GM21737 (cell line): ENCODE data around the gene MUC5AC.
"Not testable (repeated sequence)": the region's sequence is repeated elsewhere in the genome, so short reads cannot be mapped to it uniquely, and the experiment has no call there.

ENCODE experiments used
- ATAC-seq: cut with Tn5 transposase; IDR thresholded peaks from one replicate; pipeline ENCODE4 v1.9.1; 2021; ENCODE audit warnings: mild to moderate bottlenecking, moderate library complexity; ENCODE audit not compliant: unreplicated experiment

The MUC5AC gene

DNA sequence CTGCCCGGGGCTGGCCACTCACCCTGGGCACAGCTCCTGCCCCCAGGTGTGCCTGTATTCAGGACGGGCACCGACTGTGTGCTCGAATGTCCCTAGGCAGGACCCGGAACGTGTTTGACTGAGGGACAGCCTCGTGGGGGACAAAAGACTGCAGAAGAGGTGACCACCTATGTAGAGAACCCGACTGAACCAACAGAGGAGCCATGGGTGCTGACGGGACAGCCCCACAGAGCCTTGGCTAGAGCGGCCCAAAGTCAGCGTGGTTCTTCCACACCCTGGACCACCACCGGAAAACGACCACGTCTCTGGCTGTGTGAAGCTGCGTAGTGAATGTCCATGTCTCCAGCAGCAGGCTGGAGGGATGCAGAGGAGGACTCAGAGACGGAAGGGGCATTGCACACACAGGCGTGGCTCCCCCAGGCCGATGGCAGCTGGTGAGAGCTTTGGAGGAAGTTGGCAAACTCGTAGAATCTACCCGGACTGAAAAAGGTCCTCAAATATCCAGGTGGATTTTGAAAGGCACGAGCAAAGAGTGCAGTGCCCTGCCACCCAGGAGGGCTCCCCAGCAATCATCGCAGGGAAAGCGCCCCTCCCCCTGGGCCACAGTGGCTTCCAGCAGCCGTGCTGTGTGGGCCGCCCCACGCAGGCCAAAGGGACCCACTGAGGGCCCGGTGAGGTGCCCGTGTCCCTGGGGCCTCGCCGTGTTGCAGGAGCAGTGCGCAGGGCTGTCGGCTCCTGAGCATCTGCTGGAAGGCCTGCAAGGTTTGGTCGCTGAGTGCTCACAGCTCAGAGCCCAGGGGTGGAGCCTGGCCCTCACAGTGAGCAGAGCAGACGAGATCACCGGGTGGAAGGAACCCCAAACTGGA lies 47.6 kb downstream of the MUC5AC start:
- no peak for ATAC-seq

DNA sequence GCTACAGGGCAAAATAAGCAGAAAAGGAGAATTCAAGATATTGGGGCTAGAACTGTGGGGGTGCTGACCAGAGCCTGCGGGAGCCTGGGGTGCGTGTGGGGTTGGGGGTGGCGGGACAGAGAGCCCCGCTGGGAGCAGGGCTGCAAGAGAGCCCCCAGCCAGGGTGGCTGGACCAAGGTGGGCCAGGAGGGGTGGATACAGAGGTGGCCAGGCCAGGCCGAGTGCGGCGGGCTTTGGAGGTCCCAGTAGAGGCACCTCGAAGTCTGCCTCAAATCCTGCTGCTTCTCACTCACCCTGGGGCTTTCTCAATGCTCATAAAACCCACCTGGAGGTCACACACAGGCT lies 48.2 kb downstream of the MUC5AC start:
- ATAC-seq: no peak

DNA sequence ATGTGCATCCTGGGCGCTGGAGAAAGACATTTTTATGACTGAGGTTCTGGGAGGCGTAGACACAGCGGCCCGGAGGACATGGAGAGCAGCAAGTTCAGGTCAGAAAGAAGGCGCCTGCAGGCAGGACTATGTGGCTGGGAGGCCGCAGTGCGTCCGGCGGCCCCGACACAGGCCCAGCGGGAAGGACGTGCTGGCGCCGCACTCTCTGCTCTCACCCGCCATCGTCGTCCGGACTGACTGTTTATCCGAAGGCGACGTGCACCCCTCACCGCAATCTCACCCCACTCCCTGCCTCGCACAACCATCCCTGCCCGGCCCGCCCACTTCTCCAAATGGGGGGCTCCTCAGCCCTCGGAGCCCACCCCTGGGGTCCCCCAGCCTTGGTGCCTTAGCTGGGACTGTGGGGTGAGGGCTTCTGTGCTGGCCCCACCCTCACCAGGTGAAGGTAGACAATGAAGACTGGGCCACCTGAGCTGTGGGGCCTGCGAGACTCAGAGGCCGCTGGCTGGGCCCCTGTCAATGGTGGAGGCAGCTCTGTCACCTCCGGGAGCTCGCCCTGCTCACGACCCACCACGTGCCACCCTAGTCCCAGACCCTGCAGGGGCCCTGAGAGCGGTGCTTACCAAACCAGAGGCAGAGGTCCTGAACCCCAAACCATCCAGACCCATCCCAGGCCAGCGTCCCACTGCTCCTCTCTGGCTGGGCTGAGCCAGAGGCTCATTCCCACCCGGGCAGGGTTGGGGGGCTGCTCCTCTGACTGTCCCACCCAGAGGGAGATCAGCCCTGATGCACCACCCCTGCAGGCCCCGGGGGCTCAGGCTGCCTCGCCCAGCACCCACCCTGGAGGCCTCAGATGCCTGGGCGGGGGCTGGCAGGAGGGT lies 48.9 kb downstream of the MUC5AC start:
- no peak for ATAC-seq

DNA sequence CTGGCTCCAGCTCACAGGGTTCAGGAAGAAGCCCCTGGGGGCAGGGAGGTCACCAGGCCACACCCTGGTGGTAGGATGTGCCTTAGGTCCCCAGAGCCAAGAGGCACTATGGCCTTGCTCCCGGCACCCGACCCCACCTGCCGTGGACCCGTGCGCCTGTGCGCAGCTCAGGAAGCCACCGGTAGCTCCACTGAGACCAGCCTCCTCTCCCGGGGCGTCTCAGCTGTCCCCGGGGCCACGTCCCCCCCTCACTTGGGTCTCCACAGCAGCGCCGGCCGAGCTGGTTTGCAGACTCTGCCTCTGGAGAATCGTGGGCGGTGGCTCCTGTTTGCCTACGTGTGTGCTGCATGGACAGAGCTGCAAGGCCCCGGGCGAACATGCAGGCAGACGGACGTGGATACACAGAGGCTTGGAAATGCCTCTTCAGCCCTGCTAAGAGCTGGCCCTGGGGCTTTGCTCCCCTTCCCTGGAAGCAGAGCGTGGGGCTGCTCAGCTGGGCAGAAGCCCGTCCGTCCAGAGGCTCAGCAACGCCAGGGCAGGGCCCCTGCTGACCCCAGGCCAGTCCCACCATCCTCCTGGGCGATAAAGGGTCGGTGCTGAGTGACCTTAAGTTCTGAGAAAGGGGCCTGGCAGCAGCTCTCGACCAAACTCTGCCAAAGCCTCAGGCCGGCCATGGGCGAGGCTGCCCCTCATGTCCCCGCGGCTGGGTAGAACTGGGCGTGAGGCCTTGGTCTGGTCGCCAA lies 49.8 kb downstream of the MUC5AC start:
- ATAC-seq: no peak

DNA sequence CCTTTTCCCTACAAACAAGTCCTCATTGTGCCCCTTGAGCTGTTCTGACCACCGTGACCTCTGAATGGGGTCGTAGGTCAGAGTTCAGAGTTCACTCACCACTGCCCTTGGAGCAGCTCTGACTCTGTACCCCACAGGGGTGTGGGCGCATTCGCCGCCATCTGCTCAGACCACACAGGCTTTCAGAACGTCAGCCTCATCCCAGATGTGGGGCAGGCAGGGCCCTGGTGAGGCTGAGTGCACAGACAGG lies 50.3 kb downstream of the MUC5AC start:
- no peak for ATAC-seq

DNA sequence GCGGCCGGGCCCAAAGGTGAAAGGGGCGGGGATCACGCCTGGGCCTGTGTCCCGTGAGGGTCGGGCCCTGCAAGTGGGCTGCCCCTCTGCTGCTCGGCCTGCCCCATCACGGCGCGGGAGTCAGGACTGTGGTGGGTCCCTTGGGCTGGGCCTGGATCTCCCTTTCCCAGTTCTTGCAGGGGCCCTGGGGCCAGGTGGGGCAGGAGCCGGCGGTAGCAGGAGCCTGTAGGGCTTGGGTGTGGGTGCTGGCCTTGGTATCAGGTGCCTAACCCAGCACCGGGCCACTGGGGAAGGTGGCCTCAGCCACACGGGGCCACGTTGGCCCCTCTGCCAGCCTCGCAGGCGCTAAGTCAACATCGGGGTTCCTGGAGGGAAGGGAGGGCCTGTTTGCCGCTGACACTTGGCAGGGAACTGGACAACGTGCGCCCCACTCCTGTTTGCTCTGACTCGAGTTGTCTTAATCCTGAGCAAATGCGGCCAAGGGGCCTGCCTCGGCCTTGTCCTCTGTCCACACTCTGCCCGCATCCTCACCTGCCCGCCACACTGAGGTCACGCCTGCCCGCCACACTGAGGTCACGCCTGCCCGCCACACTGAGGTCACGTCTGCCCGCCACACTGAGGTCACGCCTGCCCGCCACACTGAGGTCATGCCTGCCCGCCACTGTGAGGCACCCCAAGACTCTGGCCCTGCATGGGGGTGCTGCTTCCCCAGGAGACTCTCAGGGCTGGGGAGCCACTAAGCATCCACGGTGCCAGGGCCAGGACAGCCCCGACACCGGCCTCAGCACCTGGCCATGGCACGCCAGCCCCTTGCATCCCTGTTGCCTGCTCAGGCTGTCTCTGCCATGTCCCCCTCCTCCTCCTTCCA lies 50.9 kb downstream of the MUC5AC start:
- no peak for ATAC-seq

DNA sequence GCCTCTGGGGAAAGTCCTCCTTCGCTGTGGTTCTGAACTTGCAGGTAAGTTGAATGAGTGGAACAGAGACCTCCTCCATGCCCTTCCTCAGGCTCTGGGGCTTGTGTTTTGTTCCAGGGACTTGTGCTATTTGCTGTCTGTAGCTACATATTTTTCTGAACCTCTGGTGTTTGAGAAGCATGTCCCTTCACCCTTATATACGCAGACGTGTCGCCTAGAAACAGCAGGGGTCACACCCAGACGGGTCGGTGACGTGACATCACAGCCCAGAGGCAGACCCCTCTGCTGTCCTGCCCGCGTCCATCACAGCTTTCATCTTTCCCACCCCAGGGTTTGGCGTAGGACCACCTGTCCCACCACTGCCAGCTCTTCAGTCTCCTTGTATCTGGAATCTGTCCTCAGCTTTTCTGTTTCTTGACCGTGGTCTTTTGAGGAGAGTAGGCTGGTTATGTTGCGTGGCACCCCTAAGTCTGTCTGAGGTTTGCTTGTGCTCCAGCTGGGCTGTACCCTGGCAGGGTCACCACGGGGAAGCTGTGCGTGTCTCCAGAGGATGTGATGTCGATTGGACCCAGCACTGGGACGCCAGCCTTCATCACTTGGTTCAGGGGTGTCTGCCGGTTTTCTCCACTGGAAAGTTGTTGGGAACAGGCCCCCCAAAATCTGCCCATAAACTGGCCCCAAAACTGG lies 51.8 kb downstream of the MUC5AC start:
- ATAC-seq: no peak

DNA sequence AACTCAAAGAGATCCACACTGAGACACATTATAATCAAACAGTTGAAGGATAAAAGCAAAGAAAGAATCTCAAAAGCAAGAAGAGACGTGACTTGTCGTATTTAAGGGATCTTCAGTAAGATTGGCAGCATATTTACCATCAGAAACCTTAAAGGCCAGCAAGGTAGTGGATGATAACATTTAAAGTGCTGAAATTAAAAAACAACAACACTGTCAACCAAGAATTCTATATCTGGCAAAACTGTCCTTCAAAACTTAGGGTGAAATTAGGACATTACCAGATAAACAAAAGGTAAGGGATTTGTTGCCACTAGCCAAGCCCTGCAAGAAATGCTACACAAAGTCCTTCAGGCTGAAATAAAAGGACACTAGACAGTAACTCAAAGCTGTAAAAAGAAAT lies 54.1 kb downstream of the MUC5AC start:
- ATAC-seq: no peak

DNA sequence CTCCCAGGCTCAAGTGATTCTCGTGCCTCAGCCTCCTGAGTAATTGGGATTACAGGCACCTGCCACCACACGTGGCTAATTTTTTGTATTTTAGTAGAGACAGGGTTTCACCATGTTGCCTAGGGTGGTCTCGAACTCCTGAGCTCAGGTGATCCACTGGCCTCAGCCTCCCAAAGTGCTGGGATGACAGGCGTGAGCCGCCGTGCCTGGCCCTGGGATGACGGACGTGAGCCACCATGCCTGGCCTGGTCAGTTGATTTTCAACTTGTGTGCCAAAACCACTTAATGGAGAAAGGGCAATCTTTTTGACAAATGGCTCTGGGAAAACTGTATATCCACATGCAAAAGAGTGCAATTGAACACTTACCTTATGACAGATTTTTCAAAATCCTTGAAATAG lies 58.1 kb downstream of the MUC5AC start:
- not testable (repeated sequence) for ATAC-seq

DNA sequence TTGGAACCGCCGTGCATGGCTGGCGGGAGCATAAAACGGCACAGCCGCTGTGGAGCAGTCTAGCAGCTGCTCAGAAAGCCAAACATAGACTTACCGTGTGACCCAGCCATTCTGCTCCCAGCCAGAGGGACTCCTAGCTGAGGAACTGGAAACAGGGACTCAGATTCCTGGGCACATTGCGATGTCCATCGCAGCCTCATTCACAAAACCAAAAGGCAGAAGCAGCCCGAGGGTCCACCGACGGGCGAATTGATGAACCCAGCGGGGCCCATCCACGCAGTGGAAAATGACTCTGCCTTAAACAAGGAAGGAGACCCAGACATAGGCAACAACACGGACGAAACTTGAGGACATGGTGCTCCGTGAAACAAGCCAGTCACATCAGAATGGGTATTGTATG lies 59.4 kb downstream of the MUC5AC start:
- ATAC-seq: no peak

DNA sequence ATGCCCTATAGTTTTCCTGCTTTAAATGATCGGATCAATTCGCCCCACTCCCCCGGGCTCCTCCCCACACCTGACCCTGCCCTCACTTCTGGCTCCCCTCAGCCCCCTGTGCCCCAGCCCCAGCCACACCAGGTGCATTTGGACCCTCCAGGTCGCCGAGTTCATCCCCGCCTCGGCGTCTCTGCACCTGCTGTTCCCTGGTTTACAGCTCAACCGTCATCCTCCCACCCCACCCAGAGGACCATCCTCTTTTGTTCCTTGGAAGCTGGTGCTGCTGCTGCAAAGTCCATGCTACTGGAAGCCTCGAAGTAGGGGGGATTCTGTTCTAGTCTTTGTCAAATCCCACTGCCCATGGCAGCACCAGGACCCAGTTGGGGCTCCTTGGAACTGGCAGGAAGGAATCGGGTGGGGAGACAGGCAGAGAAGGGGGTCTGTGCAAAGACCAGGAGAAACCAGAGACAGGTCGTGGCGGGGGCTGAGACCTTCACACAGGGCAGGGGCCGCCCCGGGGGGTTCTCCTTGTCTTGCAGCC lies 60.6 kb downstream of the MUC5AC start:
- no peak for ATAC-seq

DNA sequence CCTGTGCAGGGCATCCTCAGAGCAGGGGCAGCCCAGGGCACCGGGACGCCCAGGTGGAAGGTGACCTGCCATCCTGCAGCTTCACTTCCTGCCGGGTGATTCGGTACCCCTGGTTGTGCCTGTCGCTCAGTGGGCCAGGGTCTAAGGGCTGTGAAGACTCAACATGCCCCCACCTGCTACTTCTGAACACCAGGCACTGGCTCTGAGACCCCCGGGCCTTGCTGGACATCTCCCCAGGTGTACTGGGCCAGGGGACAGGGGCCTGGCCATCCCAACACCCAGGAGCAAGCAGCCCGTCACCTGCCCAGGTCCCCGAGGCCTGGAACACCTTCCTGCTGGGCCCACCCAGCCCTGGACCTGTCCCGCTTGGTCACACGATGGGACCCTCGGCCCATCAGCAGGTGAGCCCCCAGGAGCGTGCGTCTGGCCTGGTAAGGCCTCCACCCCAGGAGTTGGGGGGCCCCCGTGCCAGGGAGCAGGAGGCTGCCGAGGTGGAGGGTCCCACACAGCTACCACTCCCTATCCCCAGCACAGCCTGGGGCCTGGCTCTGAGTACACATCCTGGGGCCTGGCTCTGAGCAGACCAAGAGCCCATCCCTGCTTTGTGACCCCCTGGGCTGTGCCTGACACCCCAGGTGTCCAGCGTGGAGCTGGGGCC lies 61.2 kb downstream of the MUC5AC start:
- ATAC-seq: no peak

DNA sequence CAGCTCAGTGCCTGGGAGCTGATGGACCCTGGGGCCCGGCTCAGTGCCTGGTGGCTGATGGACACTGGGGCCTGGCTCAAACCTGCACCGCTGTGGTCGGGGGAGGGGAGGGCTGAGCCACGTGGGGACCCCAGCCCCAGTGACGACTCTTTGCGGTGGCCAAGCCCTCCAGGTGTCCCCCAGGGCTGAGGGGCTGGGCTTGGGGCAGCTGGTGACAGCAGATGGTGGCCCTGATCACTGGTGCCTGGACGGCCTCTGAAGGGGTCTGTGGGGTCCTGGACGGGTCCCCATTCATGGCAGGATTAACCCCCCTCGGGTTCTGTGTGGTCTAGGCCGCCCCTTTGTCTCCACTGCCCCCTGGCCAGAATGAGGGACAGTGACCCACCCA lies 61.7 kb downstream of the MUC5AC start:
- no peak for ATAC-seq

DNA sequence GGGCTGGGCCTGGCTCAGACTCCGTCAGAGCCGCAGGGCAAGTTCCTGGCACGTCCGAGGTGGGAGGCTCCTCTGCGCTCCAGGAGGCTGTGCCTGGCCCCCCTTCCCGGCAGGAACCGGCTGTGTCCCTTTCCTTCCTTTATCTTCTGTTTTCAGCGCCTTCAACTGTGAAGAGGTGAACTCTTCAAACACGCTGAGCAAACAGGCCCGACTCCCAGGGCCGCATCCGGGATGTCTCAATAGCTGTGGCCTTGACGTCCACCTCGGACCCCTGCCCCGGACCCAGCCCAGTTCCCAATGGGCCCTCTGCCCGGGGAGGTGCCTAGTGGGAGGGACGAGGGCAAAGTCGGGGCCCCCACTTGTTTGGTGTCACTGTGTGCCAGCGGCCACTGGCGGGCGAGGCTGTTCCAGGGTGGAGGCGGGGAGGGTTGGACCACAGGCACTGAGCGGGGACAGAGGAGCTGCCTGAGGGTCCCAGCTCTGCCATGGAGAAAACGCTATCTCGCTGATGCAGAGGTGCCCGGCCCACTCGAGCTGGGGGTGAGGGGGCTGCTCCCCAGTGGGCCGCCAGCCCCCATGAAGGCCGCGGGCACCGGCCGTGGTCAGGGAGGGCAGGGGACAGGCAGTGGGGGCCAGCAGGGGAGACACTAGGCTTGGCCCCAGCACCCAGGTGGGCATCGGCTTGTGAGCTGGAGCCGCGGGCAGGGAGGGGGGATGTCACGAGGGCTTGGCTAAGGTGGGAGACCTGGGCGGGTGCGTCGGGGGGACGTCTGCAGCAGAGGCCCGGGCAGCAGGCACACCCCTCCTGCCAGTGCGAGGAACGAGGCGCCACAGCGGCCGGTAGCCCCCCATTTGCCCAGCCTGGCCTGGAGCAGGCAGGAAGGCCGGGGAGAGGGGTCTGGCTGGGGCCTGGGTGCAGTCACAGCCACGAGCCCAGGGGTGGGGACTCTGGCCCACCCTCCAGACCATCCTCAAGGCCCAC lies 62.4 kb downstream of the MUC5AC start:
- no peak for ATAC-seq

DNA sequence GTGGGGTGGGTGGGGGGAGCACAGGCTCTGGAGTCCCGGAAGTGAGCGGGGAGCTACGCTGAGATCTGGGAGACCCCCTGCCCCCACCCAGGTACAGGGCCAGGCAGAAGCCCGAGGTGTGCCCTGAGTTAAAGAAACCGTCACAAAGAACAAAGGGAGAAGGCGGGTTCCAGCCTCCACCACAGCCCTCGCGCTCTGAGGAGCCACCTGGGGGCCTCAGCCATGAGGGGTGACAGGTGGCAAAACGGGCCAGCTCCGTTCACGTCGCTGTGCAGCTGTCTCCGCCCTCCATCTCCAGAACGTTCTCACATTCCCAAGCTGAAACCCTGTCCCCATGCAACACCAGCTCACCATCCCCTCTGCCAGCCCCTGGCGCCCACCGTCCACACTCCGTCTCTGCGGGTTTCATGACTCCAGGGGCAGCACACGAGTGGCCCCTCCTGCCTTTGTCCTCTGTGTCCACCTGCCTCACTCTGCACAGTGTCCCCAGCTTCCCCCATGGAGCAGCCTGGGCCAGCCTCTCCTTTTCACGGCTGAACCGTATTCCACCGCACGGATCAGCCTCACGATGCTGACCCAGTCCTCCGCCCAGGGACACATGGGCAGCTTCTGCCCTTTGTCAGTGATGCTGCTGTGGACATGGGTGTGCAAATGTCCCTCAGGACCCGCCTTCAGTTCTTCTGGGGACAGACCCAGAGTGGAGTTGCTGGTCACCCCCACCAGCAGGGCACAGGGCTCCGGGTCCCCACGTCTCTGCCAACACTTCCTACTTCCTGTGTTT lies 63.4 kb downstream of the MUC5AC start:
- ATAC-seq: no peak

DNA sequence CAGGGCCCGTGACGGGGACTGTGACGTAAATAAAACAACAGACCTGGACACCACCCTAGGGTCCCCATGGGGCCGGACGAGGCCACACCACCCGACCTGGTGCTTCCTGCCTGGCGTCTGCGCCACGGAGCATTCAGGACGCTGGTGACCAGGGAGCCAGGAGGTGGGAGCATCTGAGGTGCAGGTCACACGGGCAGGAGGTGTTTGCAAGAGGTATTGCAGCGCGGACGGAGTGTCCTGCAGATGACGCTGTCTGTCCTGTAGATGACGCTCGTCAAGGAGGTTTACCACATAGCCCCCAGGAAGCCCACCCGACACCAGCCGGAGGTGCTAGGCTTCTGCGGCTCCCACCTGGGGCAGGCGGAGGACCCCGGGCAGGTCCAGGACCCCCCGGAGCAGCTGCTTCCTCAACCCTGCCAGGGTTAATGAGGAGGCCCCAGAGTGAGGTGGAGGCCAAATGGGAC lies 64.1 kb downstream of the MUC5AC start:
- ATAC-seq: no peak
